DLD1 (cell line): Measurements from ENCODE around the gene EHMT1.

Experiments
- in situ Hi-C: cut with HindIII; loops from 2 replicates; pipeline ENCODE4 v1.10.0; 2017; ENCODE audit warnings: low sequenced_read_pairs

Gene EHMT1

DNA sequence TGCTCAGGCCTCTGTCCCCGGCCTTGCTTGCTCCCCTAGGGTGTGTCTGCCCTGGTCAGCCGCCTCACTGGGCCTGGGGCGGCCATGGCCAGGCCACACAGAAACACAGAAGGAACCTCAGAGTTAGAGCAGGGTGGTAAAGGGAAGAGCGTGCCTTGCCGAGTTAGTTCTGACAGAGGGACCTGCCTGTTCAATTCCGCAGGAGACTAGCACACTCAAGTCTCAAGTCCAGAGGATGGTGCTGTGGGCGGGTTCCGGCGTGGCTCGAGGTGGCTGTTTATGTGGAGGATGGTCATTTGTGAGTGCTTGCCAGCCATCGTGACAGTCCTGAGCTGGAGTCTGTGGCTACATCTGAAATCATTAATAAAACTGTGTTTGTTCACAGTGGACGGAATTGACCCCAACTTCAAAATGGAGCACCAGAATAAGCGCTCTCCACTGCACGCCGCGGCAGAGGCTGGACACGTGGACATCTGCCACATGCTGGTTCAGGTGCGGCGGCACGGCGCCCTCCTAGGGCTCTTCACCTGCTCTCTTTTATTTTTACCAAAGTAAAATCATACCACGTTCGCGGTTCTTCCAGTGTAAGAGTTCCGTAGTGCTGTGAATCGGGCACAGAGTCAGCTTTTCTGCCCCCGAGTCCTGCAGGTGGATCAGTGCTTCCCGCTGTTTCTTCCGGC is 163.2 kb downstream of the EHMT1 start:
- in situ Hi-C loops = no loop called here

DNA sequence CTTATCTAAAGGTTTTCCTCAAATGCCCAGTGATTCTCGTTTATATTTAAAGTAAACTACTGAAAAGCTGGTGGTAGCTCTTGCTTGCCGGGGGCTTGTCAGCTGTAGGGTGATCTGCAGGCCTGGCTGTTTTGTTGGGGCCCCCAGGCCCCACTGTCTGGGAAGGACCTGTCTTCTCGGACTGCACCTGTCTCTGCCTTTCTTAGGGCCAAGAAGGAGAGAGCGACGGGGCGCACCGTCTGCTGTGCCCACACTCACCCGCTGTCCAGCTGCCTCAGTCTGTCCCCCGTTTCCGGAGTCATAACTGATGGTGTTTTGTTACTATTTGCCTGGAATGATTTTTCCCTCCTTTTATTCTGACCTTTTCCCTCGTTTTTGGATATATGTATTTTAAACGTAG is 164.7 kb downstream of the EHMT1 start:
- in situ Hi-C loops = no loop called here

DNA sequence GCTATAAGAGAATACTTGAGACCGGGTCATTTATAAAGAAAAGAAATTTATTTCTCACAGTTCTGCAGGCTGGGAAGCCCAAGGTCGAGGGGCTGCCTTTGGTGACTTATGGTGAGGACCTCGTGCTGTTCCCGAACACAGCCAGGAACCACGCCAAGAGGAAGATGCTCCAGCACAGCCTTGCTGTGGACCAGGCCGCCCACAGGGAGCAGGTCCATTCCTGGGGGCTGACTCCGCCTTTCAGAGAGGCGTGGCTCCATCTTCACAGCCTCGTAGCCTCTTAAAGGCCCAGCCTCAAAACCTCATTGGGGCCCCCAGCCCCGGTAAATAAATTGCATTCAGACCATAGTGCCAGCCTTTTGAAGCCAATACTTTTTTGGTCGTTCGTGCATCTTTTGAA is 165.2 kb downstream of the EHMT1 start:
- in situ Hi-C loops = no loop called here

DNA sequence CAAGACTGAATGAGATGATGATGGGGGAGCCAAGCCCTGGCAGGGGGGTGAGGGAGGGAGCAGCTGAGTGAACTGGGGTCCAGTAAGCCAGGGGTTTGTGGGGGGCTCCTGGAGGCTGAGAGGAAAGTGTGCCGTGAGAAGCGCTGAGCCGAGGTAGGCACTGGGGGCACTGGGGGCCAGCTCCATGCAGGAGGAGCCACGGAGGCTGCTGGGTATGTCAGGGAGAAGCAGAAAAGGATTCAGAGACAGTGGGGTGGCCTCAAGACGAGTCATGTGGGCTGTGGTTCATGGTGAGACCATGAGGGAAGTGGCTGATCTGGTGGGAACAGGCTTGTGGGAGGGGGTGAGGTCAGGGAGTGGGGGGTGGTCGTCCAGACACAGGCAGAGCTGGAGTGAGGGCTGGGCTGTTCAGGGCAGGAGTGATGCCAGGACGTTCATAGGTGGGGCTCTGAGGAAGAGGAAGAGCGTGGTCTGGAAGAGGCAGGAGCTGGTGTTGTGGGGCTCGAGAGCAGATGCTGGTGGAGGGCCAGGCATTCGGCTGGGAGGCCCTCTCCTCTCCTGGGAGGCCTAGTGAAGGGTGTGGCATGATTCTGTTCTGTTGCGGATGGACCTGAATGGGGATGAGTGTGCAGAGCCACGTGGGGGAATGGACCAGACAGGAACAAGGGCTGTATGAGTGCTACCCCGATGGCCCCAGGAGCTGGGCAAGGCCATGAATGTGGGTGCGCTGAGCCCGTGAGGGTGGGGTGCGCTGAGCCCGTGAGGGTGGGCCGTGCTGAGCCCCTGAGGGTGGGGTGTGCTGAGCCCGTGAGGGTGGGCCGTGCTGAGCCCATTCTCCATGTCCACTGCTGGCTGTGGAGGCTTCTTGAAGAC is 166.1 kb downstream of the EHMT1 start:
- in situ Hi-C loops = no loop called here

DNA sequence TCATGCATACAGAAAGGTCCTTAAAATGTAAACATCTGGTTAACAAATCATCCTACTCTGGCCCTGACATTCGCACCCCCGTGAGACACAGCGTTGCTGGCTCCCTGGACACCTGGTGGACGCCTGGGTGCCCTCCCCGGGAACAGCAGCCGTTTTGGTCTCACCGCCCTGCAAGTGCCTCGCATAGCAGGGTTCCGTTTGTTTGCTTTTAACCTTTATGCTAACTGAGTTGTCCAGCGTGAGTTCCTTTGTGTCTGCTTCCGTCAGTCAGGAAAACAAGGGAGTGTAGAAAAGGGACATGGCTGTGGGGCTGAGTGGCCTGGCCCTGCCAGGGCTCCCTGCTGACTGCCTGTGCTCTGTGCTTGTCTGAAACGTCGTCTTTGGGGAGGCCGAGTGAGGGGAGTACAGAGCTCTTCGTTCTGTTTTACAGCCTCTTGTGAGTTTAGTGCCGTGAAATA is 166.9 kb downstream of the EHMT1 start:
- in situ Hi-C loops = no loop called here

DNA sequence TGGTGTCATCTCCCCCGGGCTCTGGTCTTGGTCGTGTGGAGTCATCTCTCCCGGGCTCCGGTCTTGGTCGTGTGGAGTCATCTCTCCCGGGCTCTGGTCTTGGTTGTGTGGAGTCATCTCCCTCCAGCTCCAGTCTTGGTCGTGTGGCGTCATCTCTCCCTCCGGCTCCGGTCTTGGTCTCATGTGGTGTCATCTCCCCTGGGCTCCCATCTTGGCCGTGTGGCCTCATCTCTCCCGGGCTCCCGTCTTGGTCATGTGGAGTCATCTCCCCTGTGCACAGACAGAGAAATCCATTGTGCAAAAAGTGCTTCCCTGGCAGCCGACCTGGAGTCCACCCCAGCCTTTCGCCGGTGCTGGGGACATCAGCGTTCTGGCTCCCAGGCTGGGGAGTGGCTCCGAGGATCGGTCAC is 167.7 kb downstream of the EHMT1 start:
- in situ Hi-C loops = no loop called here

DNA sequence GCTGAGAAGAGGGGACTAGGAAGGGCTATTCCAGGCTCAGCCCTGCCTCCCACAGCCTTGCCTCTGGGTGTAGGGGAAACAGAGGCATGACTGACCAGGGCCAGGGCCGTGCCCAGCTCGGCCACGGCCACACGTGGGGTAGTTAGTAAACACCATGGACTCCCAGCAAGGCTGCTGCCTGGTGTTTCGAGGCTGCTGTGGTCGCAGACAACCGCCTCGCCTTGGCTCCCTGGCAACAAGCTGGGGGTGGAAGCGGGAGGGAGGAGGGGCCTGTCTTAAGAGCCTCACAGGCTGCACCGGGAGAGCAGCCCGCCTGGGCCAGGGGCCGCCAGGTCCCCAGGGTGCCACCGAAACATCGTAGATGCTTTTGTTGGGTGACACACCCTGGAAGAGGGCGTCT is 168.6 kb downstream of the EHMT1 start:
- in situ Hi-C loops = no loop called here

DNA sequence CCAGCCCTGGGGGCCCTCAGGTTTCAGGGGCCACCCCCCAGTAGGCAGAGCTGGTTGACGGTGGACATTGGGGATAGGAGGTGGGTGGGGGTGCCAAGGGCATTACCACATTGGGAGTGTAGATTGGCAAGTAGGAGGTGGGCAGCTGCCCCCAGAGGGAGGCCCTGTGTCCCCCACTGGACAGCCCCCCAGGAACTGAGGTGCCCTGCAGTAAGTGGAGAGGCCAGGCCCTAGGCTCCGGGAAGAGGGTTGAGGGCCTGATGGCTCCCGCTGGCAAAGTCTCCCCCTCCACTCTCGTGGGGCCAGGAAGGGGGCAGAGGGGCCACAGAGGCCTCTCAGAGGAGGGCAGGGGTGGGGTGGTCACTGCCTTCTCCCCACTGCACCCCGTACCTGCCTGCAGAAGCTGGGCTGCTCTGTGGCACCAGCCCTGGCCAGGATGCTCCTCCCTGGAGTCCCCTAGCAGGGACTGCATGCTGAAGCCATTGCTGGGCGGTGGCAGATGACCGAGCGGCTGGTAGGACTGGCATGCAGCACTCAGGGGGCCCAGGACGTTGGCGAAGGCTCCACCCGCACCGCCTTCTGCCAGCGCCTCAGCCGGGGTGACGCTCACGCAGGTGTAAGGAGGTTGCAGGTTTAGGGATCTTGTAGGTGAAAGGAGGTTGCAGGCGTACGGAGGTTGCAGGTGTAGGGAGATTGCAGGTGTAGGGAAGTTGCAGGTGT is 169.1 kb downstream of the EHMT1 start:
- in situ Hi-C loops = no loop called here

DNA sequence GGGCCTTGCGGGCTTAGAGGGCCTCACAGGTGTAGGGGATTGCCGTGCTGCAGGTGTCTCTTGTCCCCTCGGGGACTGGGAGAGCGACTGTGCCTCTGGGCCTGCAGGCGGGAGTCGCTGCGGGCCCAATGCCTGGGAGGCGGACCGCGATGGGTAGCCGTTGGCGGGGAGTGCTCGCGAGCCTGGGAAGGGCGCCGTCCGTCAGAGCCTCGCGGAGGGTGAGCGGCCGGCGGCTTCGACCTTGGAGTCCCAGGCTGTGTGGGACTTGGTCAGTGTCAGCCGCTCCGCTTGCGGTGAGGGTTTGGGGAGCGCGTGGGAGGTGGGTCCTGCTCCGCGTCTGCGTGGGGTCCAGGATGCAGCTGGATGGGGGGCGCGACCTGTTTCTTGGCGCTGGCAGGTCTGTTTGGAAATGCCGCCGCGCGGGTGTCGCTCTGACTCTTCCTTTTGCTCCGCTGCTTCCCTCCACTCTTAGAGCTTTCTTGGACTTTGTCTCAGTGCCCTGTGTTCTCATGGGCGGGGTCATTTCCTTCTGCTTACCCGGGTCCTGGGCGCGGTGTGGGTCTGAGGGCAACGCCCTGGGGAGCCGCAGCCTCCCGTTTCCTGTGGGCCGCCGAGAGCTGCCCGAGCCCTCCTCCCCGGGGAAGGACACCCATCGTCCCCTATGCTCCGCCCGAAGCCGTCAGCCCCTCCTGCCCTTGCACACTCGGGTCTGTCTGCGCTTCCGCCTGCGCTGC is 169.9 kb downstream of the EHMT1 start:
- in situ Hi-C loops = no loop called here

DNA sequence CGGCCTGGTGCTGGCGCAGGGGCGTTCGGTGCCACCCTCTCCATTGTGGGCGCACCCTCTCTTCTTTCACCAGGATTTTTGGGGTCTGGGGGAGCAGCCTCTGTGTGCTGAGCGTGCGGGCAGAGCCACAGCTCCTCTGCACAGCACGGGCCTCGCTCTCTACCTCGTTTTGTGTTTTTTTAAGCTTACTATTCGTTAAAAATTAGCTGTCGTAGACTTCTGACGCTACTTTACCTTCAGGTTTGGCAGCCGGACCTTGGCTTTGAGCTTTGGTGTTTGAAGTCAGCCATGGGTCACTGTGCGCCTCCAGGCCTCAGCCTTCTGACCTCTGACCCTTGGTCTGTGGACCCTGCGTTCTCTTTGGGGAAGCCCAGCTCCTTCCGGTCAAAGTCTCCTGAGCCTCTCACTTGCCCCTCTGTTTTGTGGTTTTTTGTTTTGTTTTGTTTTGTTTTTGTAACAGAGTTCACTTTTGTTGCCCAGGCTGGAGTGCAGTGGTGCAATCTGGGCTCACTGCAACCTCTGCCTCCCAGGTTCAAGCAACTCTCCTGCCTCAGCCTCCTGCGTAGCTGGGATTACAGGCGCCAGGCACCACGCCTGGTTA is 170.6 kb downstream of the EHMT1 start:
- in situ Hi-C loops = no loop called here

DNA sequence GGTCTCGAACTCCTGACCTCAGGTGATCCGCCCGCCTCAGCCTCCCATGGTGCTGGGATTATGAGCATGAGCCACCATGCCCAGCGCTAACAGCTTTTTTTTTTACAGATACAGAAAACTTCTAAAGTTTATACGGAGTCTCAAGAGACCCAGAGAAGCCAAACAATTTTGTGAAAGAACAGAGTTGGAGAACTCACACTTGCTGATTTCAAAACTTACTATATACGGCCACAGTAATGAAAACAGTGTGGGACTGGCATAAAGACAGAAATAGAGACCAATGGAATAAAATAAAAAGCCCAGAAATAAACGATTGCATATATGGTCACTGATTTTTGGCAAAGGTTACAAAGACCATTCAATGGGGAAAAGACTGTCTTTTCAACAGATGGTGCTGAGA is 173.1 kb downstream of the EHMT1 start:
- in situ Hi-C loops = no loop called here

DNA sequence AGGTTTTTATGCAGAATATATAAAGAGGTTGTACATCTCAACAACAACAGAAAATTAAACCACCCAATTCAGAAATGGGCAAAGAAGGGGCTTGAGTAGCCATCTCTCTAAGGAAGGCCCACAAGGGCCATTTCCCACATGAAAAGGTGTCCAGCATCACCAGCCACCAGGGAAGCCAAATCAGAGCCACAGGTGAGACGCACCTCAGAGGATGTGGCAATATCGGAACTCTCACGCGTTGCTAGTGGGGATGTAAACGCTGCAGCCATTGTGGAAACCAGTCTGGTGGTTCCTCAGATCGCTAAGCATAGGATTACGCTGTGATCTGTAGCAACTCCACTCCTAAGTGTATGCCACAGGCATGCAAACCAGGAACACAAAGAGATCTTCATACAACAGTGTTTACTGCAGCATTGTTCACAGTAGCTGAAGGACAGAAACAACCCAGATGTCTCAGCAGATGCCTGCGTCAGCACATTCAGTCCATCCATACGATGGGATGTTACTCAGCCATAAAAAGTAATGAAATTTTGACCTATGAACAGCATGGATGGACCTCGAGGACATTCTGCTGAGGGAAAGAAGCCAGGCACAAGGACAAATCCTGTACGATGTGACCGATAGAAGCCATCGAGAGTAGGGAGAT is 174.5 kb downstream of the EHMT1 start:
- in situ Hi-C loops = no loop called here

DNA sequence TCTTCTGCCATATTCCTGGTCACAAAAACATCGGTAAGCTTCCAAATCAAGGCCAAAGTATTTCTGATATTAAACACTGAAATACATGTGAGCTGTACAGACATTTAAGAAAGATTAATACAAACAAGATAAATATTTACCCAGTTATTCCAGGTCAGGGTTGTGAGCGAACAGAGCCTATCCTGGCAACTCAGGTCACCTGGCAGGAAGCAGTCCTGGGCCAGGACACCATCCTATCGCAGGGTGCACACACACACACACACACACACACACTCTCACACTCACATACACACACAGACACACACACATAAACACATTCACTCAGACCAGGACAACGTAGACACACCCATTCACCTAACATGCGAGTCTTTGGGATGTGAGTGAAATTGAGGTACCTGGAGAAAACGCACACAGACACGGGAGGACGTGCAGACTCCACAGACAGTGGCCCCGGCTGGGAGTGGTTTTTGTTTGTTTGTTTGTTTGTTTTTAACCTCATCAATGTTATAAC is 176.4 kb downstream of the EHMT1 start:
- in situ Hi-C loops = no loop called here

DNA sequence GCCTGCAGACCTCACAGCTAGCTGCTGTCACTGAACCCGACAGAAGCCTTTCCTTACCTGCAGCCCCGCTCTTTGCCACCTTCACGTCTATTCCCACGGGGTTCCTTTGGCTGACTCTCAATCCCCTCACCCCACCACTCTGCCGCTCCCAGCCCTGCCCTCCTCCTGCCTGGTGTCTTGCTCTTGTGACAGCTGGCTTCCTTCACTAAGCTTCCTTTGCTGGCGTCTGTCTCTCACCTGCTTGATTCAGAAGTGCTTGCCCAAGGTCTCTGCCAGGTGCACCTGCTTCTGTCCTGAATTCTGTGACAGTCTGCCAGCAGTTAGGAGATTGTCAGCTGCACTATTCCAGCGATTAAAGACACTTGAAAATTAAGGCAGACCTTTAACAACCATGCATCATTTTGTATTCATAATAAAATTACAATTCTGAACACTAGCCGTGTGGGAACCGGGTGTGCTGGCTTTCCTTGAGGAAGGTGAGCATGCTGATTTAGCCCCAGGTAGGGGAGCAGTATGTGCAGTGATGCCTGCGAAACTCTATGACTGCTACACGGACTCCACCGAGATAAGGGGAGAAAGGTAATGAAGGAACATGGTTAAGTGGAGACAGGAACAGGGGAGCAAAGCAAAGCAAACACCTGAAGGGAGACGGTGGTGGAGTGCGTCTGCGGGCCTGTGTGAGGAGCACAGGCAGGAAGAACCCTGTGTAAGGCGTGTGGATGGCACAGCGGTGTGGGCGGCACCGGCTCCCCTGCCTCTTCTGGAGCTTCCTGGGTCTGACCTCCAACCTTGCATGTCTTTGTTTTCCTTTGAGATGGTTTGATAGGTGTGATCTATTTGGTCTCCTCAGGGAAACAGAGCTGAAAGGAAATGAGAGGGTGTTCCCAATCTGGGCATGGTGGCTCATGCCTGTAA is 178.7 kb downstream of the EHMT1 start:
- in situ Hi-C loops = no loop called here

DNA sequence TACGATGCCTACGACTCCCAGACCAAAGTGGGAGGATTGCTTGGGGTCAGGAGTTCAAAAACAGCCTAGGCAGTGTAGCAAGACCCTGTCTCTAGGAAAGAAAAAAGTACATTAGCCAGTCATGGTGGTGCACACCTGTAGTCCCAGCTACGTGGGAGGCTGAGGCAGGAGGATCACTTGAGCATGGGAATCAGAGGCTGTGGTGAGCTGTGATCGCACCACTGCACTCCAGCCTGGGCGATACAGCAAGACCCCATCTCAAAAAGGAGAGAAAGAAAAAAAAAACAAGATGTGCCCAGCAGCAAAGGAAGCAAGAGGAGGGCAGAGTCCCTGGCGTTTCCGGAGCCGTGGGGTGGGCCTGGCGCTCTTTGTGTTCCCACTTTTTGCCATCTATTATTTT is 179.3 kb downstream of the EHMT1 start:
- in situ Hi-C loops = no loop called here

DNA sequence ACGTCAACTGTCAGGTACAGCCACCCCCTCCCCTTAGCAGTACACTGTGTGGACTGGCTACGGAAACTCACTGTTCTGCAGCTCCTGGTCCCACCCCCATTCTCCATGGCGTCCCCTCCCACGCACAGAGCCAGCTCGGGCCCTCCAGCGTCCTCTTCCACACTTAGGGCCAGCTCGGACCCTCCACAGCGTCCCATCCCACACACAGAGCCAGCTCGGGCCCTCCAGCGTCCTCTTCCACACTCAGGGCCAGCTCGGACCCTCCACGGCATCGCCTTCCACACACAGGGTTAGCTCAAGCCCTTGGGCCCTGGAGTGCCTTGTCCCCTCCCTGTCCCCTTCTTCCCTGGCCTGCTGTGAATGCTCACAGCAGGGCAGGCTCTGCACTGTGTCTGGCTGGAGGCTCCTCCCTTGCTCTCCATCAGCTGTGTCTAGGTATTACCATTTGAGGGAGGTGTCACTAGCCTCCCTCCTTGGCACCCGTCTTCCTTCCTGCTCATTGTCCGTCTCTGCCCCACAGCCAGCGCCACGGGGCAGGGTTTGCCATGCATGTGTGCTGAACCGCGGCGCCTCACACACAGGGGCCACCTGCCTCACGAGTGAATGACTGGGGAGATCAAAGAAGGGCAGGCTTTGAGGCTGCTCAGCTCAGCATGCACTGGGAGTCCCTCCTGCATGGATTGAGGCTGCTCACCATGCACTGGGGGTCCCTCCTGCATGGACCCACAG is 180.3 kb downstream of the EHMT1 start:
- in situ Hi-C loops = no loop called here

DNA sequence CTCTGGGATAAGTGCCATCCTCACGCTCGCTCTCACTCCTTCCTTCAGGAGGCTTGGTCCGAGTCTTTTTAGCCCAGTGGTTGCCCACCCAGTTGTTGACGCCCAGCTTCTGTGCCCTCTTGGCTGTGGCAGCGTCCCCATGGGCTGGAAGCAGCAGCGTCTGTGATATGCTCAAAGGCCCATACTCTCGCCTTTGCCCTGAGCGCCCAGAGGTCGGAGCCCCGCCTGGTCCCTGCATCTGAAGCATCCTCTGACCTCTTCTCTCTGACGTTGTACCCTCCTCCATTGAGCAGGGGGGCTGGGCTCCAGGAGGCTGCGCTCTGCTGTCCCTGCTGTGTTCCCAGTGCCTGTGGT is 180.8 kb downstream of the EHMT1 start:
- in situ Hi-C loops = no loop called here
